GM12878 (cell line): ENCODE measurements around the gene XPO6. TPM values are rescaled to one million over a fixed set of nuclear protein-coding genes. Genes with fewer than 3 reads are reported as not detected.

Experiments
- CBX5 ChIP-seq: sonication (generic); IDR thresholded peaks from 2 replicates; pipeline ENCODE4 v1.6.1; 2016; ENCODE audit warnings: low read depth, moderate library complexity, mild to moderate bottlenecking, inconsistent platforms
- CHD2 ChIP-seq: IDR thresholded peaks from 2 replicates; pipeline ENCODE4 v1.6.1; 2011; ENCODE audit warnings: low read depth, low read length, improper control_type of control experiment, borderline replicate concordance
- CREB1 ChIP-seq: IDR thresholded peaks from 2 replicates; pipeline ENCODE4 v1.6.1; 2012; ENCODE audit warnings: low read depth, mild to moderate bottlenecking, inconsistent platforms
- E2F4 ChIP-seq: IDR thresholded peaks from 2 replicates; pipeline ENCODE4 v1.6.1; 2012; ENCODE audit warnings: low read depth, low read length, improper control_type of control experiment
- ELK1 ChIP-seq: IDR thresholded peaks from 2 replicates; pipeline ENCODE4 v1.6.1; 2012; ENCODE audit warnings: low read depth, low read length, improper control_type of control experiment
- GABPA ChIP-seq: IDR thresholded peaks from 2 replicates; pipeline ENCODE4 v1.6.1; 2014; ENCODE audit warnings: antibody characterized with exemption, low read depth, mild to moderate bottlenecking, inconsistent platforms
- HDGF ChIP-seq: fragments of 450-650 bp; IDR thresholded peaks from 2 replicates; pipeline ENCODE4 v1.6.1; 2016; ENCODE audit warnings: antibody characterized with exemption
- IKZF1 ChIP-seq: fragments of 450-650 bp; conservative IDR thresholded peaks from 2 replicates; pipeline ENCODE4 v1.6.1; 2017; ENCODE audit warnings: antibody characterized with exemption, mild to moderate bottlenecking
- IRF3 ChIP-seq: fragments of 450-650 bp; IDR thresholded peaks from 2 replicates; pipeline ENCODE4 v1.6.1; 2014; ENCODE audit warnings: mild to moderate bottlenecking
- IRF4 ChIP-seq: IDR thresholded peaks from 2 replicates; pipeline ENCODE4 v1.6.1; 2011; ENCODE audit warnings: low read depth, low read length
- LARP7 ChIP-seq: fragments of 450-650 bp; IDR thresholded peaks from 2 replicates; pipeline ENCODE4 v1.6.1; 2017; ENCODE audit warnings: mild to moderate bottlenecking
- MEF2A ChIP-seq: IDR thresholded peaks from 2 replicates; pipeline ENCODE4 v1.6.1; 2011; ENCODE audit warnings: low read depth, mild to moderate bottlenecking, low read length, moderate library complexity; ENCODE audit not compliant: insufficient read depth
- MXI1 ChIP-seq: fragments of 150-350 bp; IDR thresholded peaks from 2 replicates; pipeline ENCODE4 v1.6.1; 2011; ENCODE audit warnings: low read depth, mild to moderate bottlenecking, inconsistent platforms, low read length, improper control_type of control experiment
- NR2F1 ChIP-seq: fragments of 450-650 bp; conservative IDR thresholded peaks from 2 replicates; pipeline ENCODE4 v1.6.1; 2017; ENCODE audit warnings: mild to moderate bottlenecking
- ZBTB4 ChIP-seq: fragments of 450-650 bp; formaldehyde crosslinking; IDR thresholded peaks from 2 replicates; pipeline ENCODE4 v1.4.0; 2022; ENCODE audit warnings: mild to moderate bottlenecking, moderate library complexity
- ZNF384 ChIP-seq: IDR thresholded peaks from 2 replicates; pipeline ENCODE4 v1.6.1; 2012; ENCODE audit warnings: low read depth, mild to moderate bottlenecking, low read length, improper control_type of control experiment, borderline replicate concordance
- ZNF622 ChIP-seq: fragments of 450-650 bp; IDR thresholded peaks from 2 replicates; pipeline ENCODE4 v1.6.1; 2017; ENCODE audit warnings: mild to moderate bottlenecking, inconsistent platforms
- polyA plus RNA-seq, 11 experiments: library from polyadenylated mRNA; depleted of rRNA in 4 of 11; unstranded in 6 of 11; stranded (reverse) in 5 of 11; fragments of >200 nt; fragmentation: Nextera tagmentation in 4 of 11; fragmentation: Illumina TruSeq in 1 of 11; extraction: Ambion mirVana in 4 of 11; extraction: Trizol in 1 of 11; gene quantifications; 1 replicate in 1 of 11; 2 replicates in 10 of 11; pipeline versions ENCODE4 v1.2.1 to v1.2.3, GENCODE V29; 2011 to 2016; ENCODE audit warnings: inconsistent platforms in 2 of 11, missing spikeins in 2 of 11, low read depth in 1 of 11
- total RNA-seq, 4 experiments: library from RNA; depleted of rRNA in 3 of 4; stranded (reverse); fragments of >200 nt in 3 of 4; fragmentation: Illumina TruSeq in 1 of 4; extraction: Trizol in 1 of 4; gene quantifications; 2 replicates each; pipeline versions ENCODE4 v1.2.1 to v1.2.3, GENCODE V29; 2013 to 2021
- TF ChIP-seq, protein P1 (sequence below): fragments of 450-650 bp; IDR thresholded peaks from 2 replicates; pipeline ENCODE4 v1.6.1; 2017; ENCODE audit warnings: mild to moderate bottlenecking, moderate library complexity

Gene XPO6
- total and polyA plus RNA-seq, 10 of the 15 experiments (the other 5 are each of a cell fraction or from before 2014, with no cell fraction given): 9.9 to 246 (median 110) TPM

- 0 out of 2 replicates have a peak, but pooled peaks have one; percentile 31 for TF ChIP-seq CREB1
- no peak for TF ChIP-seq MXI1
- TF ChIP-seq, protein P1, sequence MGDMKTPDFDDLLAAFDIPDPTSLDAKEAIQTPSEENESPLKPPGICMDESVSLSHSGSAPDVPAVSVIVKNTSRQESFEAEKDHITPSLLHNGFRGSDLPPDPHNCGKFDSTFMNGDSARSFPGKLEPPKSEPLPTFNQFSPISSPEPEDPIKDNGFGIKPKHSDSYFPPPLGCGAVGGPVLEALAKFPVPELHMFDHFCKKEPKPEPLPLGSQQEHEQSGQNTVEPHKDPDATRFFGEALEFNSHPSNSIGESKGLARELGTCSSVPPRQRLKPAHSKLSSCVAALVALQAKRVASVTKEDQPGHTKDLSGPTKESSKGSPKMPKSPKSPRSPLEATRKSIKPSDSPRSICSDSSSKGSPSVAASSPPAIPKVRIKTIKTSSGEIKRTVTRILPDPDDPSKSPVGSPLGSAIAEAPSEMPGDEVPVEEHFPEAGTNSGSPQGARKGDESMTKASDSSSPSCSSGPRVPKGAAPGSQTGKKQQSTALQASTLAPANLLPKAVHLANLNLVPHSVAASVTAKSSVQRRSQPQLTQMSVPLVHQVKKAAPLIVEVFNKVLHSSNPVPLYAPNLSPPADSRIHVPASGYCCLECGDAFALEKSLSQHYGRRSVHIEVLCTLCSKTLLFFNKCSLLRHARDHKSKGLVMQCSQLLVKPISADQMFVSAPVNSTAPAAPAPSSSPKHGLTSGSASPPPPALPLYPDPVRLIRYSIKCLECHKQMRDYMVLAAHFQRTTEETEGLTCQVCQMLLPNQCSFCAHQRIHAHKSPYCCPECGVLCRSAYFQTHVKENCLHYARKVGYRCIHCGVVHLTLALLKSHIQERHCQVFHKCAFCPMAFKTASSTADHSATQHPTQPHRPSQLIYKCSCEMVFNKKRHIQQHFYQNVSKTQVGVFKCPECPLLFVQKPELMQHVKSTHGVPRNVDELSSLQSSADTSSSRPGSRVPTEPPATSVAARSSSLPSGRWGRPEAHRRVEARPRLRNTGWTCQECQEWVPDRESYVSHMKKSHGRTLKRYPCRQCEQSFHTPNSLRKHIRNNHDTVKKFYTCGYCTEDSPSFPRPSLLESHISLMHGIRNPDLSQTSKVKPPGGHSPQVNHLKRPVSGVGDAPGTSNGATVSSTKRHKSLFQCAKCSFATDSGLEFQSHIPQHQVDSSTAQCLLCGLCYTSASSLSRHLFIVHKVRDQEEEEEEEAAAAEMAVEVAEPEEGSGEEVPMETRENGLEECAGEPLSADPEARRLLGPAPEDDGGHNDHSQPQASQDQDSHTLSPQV: no peak
- TF ChIP-seq CHD2: no peak
- no peak for TF ChIP-seq ZNF622
- no peak for TF ChIP-seq MEF2A
- no peak for TF ChIP-seq LARP7
- TF ChIP-seq ZBTB4 (CRISPR knock-in tag): no peak
- peak; percentile 35; the same call in 1 of the 2 replicates for TF ChIP-seq IKZF1
- peak; percentile 71 for TF ChIP-seq NR2F1
- TF ChIP-seq E2F4: no peak
- no peak for TF ChIP-seq ELK1
- peak; percentile 44; the same call in 1 of the 2 replicates for TF ChIP-seq IRF4
- TF ChIP-seq IRF3: no peak
- TF ChIP-seq ZNF384: no peak
- no peak for TF ChIP-seq CBX5
- TF ChIP-seq GABPA: peak; percentile 37; the same call in 1 of the 2 replicates
- 0 out of 2 replicates have a peak, but pooled peaks have one; percentile 51 for TF ChIP-seq HDGF
Measured at GRCh38 chr16:28202147-28202746, 9.5 kb downstream of the XPO6 start (continued).
